NCI-H446 treated with DMSO at 0.1 percent for 48 hours (cell line): ENCODE results near the gene TYRP1.

Source experiments
- DNase-seq: peaks from one replicate; lab custom pipeline; 2025; lab: John Stamatoyannopoulos, UW

TYRP1 gene

GRCh38 chr9:12730927-12731326 is 37.7 kb downstream of the TYRP1 start:
- DNase-seq: no peak

- DNase-seq: no peak
Observed at GRCh38 chr9:12732971-12733370, 39.8 kb downstream of the TYRP1 start.

- no peak for DNase-seq
Observed at GRCh38 chr9:12735665-12736064, 42.5 kb downstream of the TYRP1 start.

- DNase-seq: no peak
Observed at GRCh38 chr9:12737871-12738270, 44.7 kb downstream of the TYRP1 start.

- no peak for DNase-seq
Observed at GRCh38 chr9:12739014-12739652, 45.9 kb downstream of the TYRP1 start.

GRCh38 chr9:12740845-12741244 is 47.7 kb downstream of the TYRP1 start:
- no peak for DNase-seq

GRCh38 chr9:12748016-12748415 is 54.8 kb downstream of the TYRP1 start:
- no peak for DNase-seq

GRCh38 chr9:12748954-12749353 is 55.8 kb downstream of the TYRP1 start:
- DNase-seq: no peak

- DNase-seq: no peak
Observed at GRCh38 chr9:12753931-12754330, 60.7 kb downstream of the TYRP1 start.

- no peak for DNase-seq
Observed at GRCh38 chr9:12759761-12760160, 66.6 kb downstream of the TYRP1 start.
